ENCODE results near the gene GNA15.

Gene GNA15

GRCh38 chr19:3207461-3208242 lies 71.8 kb downstream of the GNA15 start:
- Histone ChIP-seq H3K27ac (ENCODE audit: low read depth, low read length) (no peak overlapping the region), H3K9me3 (ENCODE audit: control insufficient read depth, insufficient read depth, low read length) (no peaks in the 10 kb centered on the region), H3K9me2 (replicated peaks; ENCODE audit: control insufficient read depth, low read length) (no peaks in the 10 kb centered on the region), H3K4me2 (ENCODE audit: low read length) (no peak overlapping the region), H3K4me1 (ENCODE audit: control insufficient read depth, low read length) (peaks cover 7% of the 10 kb centered on the region), H3K79me2 (ENCODE audit: control insufficient read depth, low read length) (no peaks in the 10 kb centered on the region), H3F3A (ENCODE audit: control insufficient read depth, insufficient read depth) (peaks cover 6% of the 10 kb centered on the region; the same call in 1 of the 2 replicates), H3K36me3 (ENCODE audit: control insufficient read depth, low read length) (peaks cover 35% of the 10 kb centered on the region), H3K4me3 (ENCODE audit: low read length) (no peak overlapping the region), H4K20me1 (ENCODE audit: control insufficient read depth, insufficient read depth, low read depth, low read length) (0 out of 2 replicates have a peak, but pooled peaks cover 3% of the 10 kb centered on the region), H3K27me3 (ENCODE audit: control insufficient read depth, low read length) (no peaks in the 10 kb centered on the region)
- no peak for TF ChIP-seq EZH2phosphoT487 (IDR thresholded peaks at IDR 0.05; ENCODE audit: borderline replicate concordance, low read length)
- TF ChIP-seq, protein P1, sequence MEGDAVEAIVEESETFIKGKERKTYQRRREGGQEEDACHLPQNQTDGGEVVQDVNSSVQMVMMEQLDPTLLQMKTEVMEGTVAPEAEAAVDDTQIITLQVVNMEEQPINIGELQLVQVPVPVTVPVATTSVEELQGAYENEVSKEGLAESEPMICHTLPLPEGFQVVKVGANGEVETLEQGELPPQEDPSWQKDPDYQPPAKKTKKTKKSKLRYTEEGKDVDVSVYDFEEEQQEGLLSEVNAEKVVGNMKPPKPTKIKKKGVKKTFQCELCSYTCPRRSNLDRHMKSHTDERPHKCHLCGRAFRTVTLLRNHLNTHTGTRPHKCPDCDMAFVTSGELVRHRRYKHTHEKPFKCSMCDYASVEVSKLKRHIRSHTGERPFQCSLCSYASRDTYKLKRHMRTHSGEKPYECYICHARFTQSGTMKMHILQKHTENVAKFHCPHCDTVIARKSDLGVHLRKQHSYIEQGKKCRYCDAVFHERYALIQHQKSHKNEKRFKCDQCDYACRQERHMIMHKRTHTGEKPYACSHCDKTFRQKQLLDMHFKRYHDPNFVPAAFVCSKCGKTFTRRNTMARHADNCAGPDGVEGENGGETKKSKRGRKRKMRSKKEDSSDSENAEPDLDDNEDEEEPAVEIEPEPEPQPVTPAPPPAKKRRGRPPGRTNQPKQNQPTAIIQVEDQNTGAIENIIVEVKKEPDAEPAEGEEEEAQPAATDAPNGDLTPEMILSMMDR (IDR thresholded peaks at IDR 0.05; ENCODE audit: low read depth, low read length, poor library complexity, severe bottlenecking), result no peak

DNA sequence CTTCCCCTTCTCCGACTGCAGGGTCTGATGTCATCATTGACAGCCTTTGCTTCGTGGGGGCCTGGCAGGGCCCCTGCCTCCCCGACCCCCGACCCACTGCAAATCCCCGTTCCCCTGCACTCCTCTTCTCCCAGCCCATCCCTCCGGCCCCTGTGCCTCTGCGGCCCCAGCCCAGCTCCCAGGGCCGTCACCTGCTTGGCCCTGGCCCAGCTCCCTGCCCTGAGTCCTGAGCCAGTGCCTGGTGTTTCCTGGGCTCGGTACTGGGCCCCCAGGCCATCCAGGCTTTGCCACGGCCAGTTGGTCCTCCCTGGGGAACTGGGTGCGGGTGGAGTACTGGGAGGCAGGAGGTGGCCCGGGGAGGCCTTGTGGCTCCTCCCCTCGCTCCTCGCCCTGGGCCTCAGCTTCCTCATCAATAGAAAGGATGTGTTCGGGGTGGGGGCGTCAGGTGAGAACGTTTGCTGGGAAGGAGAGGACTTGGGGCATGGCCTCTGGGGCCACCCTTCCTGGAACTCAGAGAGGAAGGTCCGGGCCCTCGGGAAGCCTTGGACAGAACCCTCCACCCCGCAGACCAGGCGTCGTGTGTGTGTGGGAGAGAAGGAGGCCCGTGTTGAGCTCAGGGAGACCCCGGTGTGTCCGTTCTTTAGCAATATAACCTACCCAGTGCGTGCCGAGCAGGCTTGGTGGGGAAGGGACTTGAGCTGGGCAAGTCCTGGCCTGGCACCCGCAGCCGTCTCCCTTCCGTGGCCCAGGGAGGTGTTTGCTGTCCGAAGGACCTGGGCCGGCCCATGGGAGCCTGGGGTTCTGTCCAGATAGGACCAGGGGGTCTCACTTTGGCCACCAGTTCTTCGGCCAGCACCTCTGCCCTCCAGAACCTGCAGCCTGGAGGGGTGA lies 72.7 kb downstream of the GNA15 start:
- H3K4me3 ChIP-seq (ENCODE audit: low read length), result no peak overlapping the region
- peaks cover 16% of the 10 kb centered on the region for H3K4me1 ChIP-seq (ENCODE audit: control insufficient read depth, low read length)
- TF ChIP-seq, protein P1 (IDR thresholded peaks at IDR 0.05; ENCODE audit: low read depth, low read length, poor library complexity, severe bottlenecking), result no peak
- TF ChIP-seq EZH2phosphoT487 (IDR thresholded peaks at IDR 0.05; ENCODE audit: borderline replicate concordance, low read length), result no peak
- H3F3A ChIP-seq (ENCODE audit: control insufficient read depth, insufficient read depth), result peaks cover 6% of the 10 kb centered on the region; the same call in 1 of the 2 replicates
- H3K79me2 ChIP-seq (ENCODE audit: control insufficient read depth, low read length), result no peaks in the 10 kb centered on the region
- no peak overlapping the region for H3K4me2 ChIP-seq (ENCODE audit: low read length)
- no peak overlapping the region for H3K27ac ChIP-seq (ENCODE audit: low read depth, low read length)
- peaks cover 35% of the 10 kb centered on the region for H3K36me3 ChIP-seq (ENCODE audit: control insufficient read depth, low read length)
- no peaks in the 10 kb centered on the region for H3K9me3 ChIP-seq (ENCODE audit: control insufficient read depth, insufficient read depth, low read length)
- no peaks in the 10 kb centered on the region for H3K9me2 ChIP-seq (replicated peaks; ENCODE audit: control insufficient read depth, low read length)
- H3K27me3 ChIP-seq (ENCODE audit: control insufficient read depth, low read length), result no peaks in the 10 kb centered on the region
- 0 out of 2 replicates have a peak, but pooled peaks cover 3% of the 10 kb centered on the region for H4K20me1 ChIP-seq (ENCODE audit: control insufficient read depth, insufficient read depth, low read depth, low read length)

- TF ChIP-seq, protein P1 (IDR thresholded peaks at IDR 0.05; ENCODE audit: low read depth, low read length, poor library complexity, severe bottlenecking), result peak; percentile 82
- TF ChIP-seq EZH2phosphoT487 (IDR thresholded peaks at IDR 0.05; ENCODE audit: borderline replicate concordance, low read length), result no peak
- Histone ChIP-seq H3K4me2 (ENCODE audit: low read length) (no peak overlapping the region), H3K79me2 (ENCODE audit: control insufficient read depth, low read length) (no peaks in the 10 kb centered on the region), H3K27me3 (ENCODE audit: control insufficient read depth, low read length) (no peaks in the 10 kb centered on the region), H3K4me1 (ENCODE audit: control insufficient read depth, low read length) (peaks cover 23% of the 10 kb centered on the region), H3K27ac (ENCODE audit: low read depth, low read length) (no peak overlapping the region), H3K9me2 (replicated peaks; ENCODE audit: control insufficient read depth, low read length) (no peaks in the 10 kb centered on the region), H3F3A (ENCODE audit: control insufficient read depth, insufficient read depth) (peaks cover 6% of the 10 kb centered on the region; the same call in 1 of the 2 replicates), H3K9me3 (ENCODE audit: control insufficient read depth, insufficient read depth, low read length) (no peaks in the 10 kb centered on the region), H3K4me3 (ENCODE audit: low read length) (no peak overlapping the region), H3K36me3 (ENCODE audit: control insufficient read depth, low read length) (peaks cover 18% of the 10 kb centered on the region), H4K20me1 (ENCODE audit: control insufficient read depth, insufficient read depth, low read depth, low read length) (0 out of 2 replicates have a peak, but pooled peaks cover 3% of the 10 kb centered on the region)
These were observed 74.6 kb downstream of the GNA15 start for GRCh38 chr19:3210347-3211017.
